GM18498 (cell line): ENCODE measurements around the gene USP40.
A peak's percentile ranks its signal among the peaks of the same experiment; 100 is the strongest.
"Not testable (repeated sequence)": the region's sequence is repeated elsewhere in the genome, so short reads cannot be mapped to it uniquely, and the experiment has no call there.

ENCODE experiments used
- ATAC-seq: cut with Tn5 transposase; IDR thresholded peaks from one replicate; pipeline ENCODE4 v1.9.1; 2021; ENCODE audit warnings: mild to moderate bottlenecking, moderate library complexity; ENCODE audit not compliant: unreplicated experiment

The USP40 gene, protein sequence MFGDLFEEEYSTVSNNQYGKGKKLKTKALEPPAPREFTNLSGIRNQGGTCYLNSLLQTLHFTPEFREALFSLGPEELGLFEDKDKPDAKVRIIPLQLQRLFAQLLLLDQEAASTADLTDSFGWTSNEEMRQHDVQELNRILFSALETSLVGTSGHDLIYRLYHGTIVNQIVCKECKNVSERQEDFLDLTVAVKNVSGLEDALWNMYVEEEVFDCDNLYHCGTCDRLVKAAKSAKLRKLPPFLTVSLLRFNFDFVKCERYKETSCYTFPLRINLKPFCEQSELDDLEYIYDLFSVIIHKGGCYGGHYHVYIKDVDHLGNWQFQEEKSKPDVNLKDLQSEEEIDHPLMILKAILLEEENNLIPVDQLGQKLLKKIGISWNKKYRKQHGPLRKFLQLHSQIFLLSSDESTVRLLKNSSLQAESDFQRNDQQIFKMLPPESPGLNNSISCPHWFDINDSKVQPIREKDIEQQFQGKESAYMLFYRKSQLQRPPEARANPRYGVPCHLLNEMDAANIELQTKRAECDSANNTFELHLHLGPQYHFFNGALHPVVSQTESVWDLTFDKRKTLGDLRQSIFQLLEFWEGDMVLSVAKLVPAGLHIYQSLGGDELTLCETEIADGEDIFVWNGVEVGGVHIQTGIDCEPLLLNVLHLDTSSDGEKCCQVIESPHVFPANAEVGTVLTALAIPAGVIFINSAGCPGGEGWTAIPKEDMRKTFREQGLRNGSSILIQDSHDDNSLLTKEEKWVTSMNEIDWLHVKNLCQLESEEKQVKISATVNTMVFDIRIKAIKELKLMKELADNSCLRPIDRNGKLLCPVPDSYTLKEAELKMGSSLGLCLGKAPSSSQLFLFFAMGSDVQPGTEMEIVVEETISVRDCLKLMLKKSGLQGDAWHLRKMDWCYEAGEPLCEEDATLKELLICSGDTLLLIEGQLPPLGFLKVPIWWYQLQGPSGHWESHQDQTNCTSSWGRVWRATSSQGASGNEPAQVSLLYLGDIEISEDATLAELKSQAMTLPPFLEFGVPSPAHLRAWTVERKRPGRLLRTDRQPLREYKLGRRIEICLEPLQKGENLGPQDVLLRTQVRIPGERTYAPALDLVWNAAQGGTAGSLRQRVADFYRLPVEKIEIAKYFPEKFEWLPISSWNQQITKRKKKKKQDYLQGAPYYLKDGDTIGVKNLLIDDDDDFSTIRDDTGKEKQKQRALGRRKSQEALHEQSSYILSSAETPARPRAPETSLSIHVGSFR

DNA sequence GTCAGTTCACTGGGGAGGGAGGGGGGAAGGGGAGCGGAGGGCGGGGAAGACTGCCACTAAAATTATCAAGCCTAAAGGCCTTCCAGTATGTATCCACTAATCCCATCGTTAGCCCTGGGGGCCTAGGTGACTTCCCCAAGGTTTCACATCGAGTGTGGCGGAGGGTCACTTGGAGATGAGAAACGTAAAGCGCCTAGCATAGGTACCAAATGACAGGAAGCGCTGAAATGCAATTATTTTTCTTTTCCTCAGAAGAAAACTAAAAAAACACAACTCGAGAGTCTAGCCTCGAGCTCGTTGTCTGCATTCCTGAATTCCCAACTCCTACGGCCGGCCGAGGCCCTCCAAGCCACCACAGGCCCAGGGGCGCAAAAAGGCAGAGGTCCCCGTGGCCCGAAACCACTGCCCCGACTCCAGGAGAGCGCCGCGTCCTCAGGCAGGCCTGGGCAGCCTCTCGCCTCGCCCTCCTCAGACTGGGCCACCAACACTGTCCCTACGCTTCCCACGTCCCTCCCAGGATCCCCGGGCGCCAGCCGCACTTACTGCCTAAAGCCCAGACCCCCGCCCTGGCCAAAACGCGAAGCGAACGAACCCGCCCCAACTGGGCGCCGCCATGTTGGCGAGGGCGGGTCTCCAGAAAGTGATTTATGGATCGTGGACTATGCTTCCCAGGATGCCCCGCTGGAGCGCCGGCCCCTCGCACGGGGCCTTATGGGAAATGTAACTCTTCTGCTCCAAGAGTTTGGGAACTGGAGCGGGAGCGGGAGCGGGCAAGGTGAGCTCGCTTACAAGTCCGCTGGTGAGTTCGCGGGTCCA is at the start of gene USP40:
TSS of gene USP40 (minus strand) at position 642 of the 816 bp plus-strand sequence. CDS start 1,228 bp downstream, outside the sequence.
- ATAC-seq, result peak; percentile 81

DNA sequence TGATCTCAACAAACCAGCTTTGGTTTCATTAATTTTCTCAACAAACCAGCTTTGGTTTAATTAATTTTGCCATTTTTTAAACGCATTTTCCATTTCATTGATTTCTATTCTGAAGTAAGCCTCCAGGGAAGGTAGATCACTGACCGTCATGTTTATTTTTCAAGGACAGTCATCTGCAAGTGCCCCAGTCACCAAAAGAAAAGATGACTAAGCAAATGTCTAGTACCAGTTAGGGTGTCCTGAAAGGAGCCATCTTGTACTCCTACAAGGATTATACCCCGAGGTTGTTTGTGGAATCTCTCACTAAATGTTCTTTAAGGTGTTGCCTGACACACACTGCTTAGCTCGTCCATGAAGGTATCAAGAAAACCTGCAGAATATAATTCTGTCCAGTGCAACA is 44.7 kb upstream of the USP40 start:
- no peak for ATAC-seq

DNA sequence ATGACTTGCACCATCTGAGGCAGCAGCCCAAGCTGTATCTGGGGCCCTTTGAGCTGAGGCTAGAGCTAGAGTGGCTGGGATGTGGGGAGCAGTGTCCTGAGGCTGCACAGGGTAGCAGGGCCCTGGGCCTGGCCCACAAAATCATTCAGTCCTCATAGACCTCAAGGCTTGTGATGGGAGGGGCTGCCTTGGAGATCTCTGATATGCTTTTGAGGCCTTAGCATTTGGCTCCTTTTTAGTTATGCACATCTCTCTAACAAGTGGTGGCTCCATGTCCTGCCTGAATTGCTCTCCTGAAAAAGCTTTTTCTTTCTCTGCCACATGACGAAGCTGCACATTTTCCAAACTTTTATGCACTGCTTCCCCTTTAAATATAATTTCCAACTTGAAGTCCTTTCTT is 39.1 kb upstream of the USP40 start:
- ATAC-seq, result no peak

DNA sequence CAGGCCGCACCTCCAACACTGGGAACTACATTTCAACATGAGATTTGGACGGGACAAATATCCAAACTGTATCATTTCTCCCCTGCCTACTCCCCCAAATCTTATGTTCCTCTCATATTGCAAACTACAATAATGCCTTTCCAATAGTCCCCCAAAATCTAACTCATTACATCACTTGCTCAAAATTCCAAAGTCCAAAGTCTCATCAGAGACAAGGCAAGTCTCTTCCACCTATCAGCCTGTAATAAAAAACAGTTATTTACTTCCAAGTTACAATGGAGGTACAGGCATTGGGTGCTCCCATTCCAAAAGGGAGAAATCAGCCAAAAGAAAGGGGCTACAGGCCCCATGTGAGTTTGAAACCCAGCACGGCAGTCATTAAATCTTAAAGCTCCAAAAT is 38.2 kb upstream of the USP40 start:
- ATAC-seq, result no peak

DNA sequence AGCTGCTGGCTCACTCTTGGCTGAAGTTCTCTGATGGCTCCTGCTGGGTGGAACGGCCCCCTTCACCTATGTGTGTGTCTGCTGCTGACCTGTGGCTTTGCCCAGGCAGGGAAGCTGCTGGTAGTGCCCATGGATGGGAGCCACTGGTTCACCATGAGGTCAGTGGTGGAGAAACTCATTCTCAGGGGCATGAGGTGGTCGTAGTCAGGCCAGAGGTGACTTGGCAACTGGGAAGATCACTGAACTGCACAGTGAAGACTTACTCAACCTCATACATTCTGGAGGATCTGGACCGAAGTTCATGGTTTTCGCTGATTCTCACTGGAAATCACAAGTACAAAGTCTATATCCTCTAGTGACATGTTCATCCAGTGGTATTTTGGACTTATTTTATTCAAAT is 36.9 kb upstream of the USP40 start:
- no peak for ATAC-seq

DNA sequence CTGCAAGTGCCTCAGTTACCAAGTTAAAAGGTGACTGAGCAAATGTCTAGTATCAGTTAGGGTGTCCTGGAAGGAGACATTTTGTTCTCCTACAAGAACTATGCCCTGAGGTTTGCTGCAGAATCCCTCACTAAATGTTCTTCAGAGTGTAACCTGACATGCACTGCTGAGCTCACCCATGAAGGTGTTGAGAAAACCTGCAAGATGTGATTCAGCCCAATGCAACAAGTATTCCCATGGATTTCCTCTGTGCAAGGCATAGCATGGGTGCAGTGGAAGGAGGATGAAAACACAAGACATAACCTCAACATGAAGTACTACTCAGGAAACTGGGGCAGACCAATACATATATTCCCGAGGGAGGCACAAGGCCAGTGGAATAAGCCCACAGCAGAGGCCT is 35.5 kb upstream of the USP40 start:
- ATAC-seq, result no peak

DNA sequence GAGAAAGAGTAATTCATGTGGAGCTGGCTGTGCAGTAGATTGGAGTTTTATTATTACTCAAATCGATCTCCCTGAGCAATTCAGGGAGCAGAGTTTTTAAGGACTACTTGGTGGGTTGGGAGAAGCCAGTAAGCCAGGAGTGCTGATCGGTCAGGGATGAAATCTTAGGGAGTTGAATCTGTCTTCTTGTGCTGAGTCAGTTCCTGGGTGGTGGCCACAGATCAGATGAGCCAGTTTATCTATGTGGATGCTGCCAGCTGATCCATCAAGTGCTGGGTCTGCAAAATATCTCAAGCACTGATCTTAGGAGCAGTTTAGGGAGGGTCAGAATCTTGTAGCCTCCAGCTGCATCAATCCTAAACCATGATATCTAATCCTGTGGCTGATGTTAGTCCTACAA is 33.8 kb upstream of the USP40 start:
- no peak for ATAC-seq

DNA sequence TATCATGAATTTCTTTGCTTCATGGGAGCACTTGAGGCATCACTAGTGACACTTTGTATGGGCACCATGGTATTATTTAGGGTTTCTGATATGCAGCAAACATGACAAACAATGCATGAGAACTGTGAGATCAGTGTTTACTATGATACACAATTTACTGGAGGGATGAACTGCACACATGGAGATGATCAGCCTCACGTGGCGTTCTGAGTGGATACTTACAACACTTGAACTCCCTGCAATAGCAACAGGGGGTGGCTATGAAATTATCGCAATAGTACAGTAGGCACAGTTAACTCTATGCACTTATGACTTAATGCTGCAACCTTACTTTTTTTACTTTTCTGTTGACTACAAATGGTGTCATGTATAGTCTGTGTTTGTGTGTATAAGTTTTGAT is 32.4 kb upstream of the USP40 start:
- ATAC-seq, result no peak

DNA sequence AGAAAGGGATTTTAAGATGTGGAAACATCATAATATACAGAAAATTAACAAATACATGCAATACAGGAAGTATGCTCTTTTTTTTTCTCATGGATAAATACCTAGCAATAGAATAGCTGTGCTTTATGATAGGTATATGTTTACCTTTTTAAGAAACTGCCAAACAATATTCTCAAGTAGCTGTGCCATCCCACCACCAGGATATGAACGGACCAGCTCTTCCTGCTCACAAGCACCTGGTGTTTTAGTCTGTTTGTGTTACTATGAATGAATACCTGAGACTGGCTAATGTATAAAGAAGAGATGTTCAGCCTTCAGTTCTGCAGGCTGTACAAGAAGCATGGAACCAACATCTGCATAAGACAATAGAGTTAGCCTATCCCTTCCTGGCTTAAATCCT is 30.9 kb upstream of the USP40 start:
- no peak for ATAC-seq

DNA sequence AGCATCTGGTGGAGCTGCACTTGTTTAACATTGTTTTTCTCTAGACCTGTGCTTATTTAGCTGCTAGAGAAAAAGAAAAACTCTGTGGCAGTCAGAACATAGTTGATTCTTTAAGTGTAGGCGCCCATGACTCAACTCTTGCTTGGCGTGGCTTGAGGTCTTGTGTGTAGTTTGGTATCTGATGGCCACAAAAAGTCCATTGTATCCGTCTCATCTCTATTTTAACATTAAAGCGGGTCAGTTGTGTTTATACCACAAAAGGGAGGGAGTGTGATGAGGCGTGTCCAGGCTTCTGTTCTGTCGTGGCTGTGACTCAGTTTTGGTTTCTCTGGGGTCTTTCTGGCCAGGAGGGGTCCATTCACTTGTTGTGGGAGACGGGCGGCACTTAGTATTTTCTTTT is 26.6 kb upstream of the USP40 start:
- ATAC-seq, result no peak

DNA sequence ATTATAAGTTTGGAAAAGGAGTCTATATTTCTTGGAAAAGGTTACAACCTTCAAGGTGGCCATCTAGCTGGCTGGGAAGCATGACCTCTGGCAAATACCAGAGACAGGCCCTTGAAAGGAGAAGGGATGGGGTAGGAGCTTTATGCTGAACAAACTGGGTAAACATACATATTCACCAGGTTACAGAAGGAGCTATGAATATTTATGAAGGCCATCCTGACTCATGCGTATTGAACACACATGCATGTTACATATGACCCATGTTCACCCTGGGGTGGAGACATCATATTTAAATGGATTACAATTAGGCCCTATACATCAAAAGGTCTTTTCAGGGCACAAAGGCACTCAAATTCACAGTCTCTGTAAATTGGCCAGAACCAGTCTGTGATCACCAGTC is 26.1 kb upstream of the USP40 start:
- not testable (repeated sequence) for ATAC-seq

DNA sequence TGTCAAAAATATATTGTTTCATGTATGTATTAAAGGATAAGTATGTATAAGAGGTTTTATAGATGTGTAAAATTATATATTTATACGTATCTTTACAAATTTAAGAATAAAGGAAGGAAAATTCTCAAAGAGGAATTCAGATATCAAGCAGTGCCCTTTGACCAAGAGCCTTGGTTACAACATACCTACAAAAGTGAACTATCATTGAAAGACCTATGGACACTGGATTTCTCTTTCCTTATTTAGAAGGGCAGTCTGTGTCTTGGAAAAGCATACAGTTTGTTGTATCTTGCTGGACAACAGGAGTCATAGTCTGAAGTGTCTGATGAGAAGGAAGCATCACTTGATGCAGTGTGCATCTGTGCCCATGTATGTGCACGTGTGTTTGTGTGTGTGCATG is 21.8 kb upstream of the USP40 start:
- ATAC-seq, result no peak

DNA sequence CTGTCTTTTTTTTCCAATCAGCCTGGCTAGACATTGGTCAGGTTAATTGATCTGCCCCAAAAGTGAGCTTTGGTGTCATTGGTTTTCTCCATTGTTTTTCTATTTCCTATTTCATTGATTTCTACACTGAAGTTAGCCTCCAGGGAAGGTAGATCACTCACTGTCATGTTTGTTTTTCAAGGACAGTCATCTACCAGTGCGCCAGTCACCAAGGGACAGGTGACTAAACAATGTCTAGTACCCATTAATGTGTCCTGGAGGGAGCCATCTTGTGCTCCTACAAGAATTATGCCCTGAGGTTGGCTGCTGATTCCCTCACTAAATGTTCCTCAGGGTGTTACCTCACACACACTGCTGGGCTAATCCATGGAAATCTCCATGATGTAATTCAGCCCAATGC is 17.6 kb upstream of the USP40 start:
- no peak for ATAC-seq

DNA sequence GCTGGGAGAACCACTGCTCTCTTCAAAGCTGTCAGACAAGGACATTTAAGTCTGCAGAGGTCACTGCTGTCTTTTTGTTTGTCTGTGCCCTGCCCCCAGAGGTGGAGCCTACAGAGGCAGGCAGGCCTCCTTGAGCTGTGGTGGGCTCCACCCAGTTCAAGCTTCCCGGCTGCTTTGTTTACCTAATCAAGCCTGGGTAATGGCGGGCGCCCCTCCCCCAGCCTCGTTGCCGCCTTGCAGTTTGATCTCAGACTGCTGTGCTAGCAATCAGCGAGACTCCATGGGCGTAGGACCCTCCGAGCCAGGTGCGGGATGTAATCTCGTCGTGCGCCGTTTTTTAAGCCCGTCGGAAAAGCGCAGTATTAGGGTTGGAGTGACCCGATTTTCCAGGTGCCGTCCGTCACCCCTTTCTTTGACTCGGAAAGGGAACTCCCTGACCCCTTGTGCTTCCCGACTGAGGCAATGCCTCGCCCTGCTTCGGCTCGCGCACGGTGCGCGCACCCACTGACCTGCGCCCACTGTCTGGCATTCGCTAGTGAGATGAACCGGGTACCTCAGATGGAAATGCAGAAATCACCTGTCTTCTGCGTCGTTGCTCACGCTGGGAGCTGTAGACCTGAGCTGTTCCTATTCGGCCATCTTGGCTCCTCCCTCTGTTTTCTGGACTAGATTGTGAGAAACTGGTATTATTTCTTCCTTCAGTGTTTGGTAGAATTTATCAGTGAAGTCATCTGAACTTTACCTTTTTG is 16.8 kb upstream of the USP40 start:
- not testable (repeated sequence) for ATAC-seq

DNA sequence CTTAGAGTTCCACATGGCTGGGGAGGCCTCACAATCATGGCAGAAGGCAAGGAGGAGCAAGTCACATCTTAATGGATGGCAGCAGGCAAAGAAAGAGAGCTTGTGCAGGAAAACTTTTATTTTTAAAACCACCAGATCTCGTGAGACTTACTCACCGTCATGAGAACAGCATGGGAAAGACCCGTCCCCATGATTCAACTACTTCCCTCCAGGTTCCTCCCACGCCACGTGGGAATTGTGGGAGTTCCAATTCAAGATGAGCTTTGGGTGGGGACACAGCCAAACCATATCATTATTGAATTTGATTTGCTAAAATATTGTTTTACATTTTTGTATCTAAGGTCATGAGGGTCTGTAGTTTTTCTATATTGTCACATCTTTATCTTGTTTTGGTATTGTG is 10.8 kb upstream of the USP40 start:
- not testable (repeated sequence) for ATAC-seq

DNA sequence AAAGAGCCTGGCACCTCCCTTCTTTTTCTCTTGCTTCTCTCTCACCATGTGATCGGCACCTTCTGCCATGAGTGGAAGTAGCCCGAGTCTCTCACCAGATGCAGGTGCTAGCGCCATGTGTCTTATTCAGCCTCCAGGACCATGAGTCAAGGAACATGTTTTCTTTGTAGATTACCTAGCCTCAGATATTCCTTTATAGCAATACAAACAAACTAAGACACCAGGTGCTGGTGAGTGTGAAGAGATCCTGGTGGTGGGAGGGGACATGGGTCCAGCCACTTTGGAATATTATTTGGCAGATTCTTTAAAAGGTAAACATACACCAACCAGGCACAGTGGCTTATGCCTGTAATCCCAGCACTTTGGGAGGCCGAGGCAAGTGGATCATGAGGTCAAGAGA is 5.9 kb upstream of the USP40 start:
- ATAC-seq, result no peak

DNA sequence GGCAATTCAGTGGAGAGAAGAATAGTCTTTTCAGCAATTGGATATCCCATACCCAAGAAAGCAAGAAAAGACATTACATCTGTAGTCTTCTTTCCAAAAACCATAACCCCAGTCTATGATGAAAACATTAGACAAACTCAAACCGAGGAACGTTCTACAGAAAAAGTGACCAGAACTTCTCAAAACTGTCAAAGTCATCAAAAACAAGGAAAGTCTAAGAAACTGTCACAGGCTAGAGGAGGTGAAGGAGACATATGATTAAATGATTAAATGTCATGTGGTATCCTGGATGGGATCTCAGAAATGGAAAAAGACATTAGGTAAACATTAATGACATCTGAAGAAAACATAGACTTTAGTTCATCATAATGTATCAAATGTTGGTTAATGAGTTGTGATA is 4.9 kb upstream of the USP40 start:
- ATAC-seq, result no peak

DNA sequence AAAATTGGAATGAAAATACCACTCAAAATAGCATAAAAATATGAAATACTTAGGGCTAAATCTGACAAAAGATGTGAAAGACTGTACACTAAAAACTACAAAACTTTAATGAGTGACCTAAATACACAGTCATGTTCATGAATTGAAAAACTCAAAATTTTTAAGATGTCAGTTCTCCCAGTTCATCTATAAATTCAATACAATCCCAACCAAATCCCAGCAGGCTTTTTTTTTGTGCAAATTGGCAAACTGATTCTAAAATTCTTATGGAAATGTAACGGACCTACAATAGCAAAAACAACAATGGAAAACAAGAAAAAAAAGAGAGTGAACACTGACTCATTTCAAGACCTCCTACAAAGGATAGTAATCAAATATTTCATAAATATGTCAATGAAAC is 4.4 kb upstream of the USP40 start:
- ATAC-seq, result no peak

DNA sequence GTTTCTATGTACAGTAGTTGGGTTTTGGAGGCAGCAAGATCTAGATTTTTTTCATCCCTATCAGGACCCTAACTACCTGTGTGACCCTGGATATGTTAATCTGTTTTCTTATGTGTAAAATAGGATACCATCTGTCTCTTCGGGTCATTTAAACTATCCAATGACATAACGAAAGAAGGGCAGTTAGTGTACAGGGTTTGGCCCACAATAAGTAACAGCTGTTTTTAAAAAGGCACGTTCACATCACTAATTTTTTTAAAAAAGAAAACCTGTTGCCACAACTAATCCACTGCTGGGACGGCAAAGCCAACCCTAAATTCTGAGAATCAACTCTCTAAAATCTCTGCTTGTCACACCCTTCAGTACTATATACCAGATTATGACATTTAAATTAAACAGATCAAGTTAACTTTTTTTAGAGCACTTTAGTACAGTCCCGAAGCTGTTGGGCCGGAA is 869 bp downstream of the USP40 start:
- peak; percentile 33 for ATAC-seq
